K562 (cell line): Measurements from ENCODE around the gene CCM2. TPM values are rescaled to one million over a fixed set of nuclear protein-coding genes. Genes with fewer than 3 reads are reported as not detected.
A peak's percentile ranks its signal among the peaks of the same experiment; 100 is the strongest.

Experiments used
- BRCA1 ChIP-seq, 2 experiments: fragments of 450-650 bp in 1 of 2; sonication (generic) in 1 of 2; formaldehyde crosslinking in 1 of 2; IDR thresholded peaks; 2 replicates each; pipeline versions ENCODE4 v1.5.0 to v1.6.1; 2017 to 2020; ENCODE audit warnings: mild to moderate bottlenecking in 1 of 2, missing genetic modification reagents in 1 of 2
- CEBPB ChIP-seq: fragments of 450-650 bp; IDR thresholded peaks from 2 replicates; pipeline ENCODE4 v1.6.1; 2016; ENCODE audit warnings: missing genetic modification characterization, missing compliant biosample characterization
- CHD4 ChIP-seq: fragments of 200-600 bp; sonication (generic); IDR thresholded peaks from 3 replicates; pipeline ENCODE4 v1.6.1; 2012; ENCODE audit warnings: low read depth, mild to moderate bottlenecking, mixed read lengths, low read length, inconsistent platforms; ENCODE audit not compliant: insufficient read depth, insufficient replicate concordance, poor library complexity, severe bottlenecking
- CSDE1 ChIP-seq, 2 experiments: fragments of 450-650 bp; IDR thresholded peaks; 2 replicates each; pipeline ENCODE4 v1.6.1; 2016; ENCODE audit warnings: mild to moderate bottlenecking in 1 of 2
- DDX20 ChIP-seq: fragments of 450-650 bp; IDR thresholded peaks from 2 replicates; pipeline ENCODE4 v1.6.1; 2016; ENCODE audit warnings: missing genetic modification characterization, low read depth, mild to moderate bottlenecking, missing compliant biosample characterization, moderate library complexity
- HIVEP1 ChIP-seq: fragments of 250-450 bp; sonication (Bioruptor Pico); IDR thresholded peaks from 2 replicates; pipeline ENCODE4 v1.4.0; 2020; ENCODE audit warnings: mild to moderate bottlenecking
- HNRNPL ChIP-seq: fragments of 200-400 bp; formaldehyde crosslinking; IDR thresholded peaks from 2 replicates; pipeline ENCODE4 v1.6.1; 2017; ENCODE audit warnings: low read depth, mild to moderate bottlenecking, low read length
- LARP7 ChIP-seq: fragments of 450-650 bp; IDR thresholded peaks from 2 replicates; pipeline ENCODE4 v1.6.1; 2016
- MBD1 ChIP-seq: fragments of 250-450 bp; sonication (Bioruptor Pico); IDR thresholded peaks from 2 replicates; pipeline ENCODE4 v1.8.0; 2022; ENCODE audit warnings: inconsistent platforms
- MBD2 ChIP-seq: sonication (generic); IDR thresholded peaks from 2 replicates; pipeline ENCODE4 v1.6.1; 2016; ENCODE audit warnings: low read depth, borderline replicate concordance
- MCM5 ChIP-seq: fragments of 450-650 bp; IDR thresholded peaks from 2 replicates; pipeline ENCODE4 v1.6.1; 2016; ENCODE audit warnings: low read depth
- MYBL2 ChIP-seq, 2 experiments: fragments of 450-650 bp in 1 of 2; sonication (generic) in 1 of 2; formaldehyde crosslinking in 1 of 2; IDR thresholded peaks; 2 replicates each; pipeline versions ENCODE4 v1.6.1 to v1.8.1; 2017 to 2022; ENCODE audit warnings: borderline replicate concordance in 1 of 2, inconsistent platforms in 1 of 2, low read depth in 1 of 2, mild to moderate bottlenecking in 1 of 2, missing genetic modification reagents in 1 of 2, moderate library complexity in 1 of 2
- NFATC3 ChIP-seq: fragments of 450-650 bp; IDR thresholded peaks from 2 replicates; pipeline ENCODE4 v1.6.1; 2017; ENCODE audit warnings: mild to moderate bottlenecking
- RBM14 ChIP-seq: fragments of 200-400 bp; formaldehyde crosslinking; IDR thresholded peaks from 2 replicates; pipeline ENCODE4 v1.6.1; 2018; ENCODE audit warnings: low read depth, mild to moderate bottlenecking, low read length, moderate library complexity, borderline replicate concordance; ENCODE audit not compliant: insufficient read depth
- RCOR1 ChIP-seq, 2 experiments: IDR thresholded peaks; 2 replicates each; pipeline ENCODE4 v1.6.1; 2012; ENCODE audit warnings: low read depth in 2 of 2, low read length in 2 of 2, borderline replicate concordance in 1 of 2, improper control_type of control experiment in 1 of 2
- SIRT6 ChIP-seq: IDR thresholded peaks from one replicate; pipeline ENCODE4 v1.6.1; 2012; ENCODE audit warnings: low read depth, mild to moderate bottlenecking, control low read depth, inconsistent platforms, low read length, moderate library complexity
- SMAD1 ChIP-seq: fragments of 150-350 bp; IDR thresholded peaks from 2 replicates; pipeline ENCODE4 v1.6.1; 2014; ENCODE audit warnings: low read length, low read depth; ENCODE audit not compliant: partially characterized antibody
- SMARCB1 ChIP-seq: IDR thresholded peaks from 2 replicates; pipeline ENCODE4 v1.6.1; 2011; ENCODE audit warnings: improper control_type of control experiment, low read depth; ENCODE audit not compliant: insufficient read length
- TCF15 ChIP-seq: fragments of 250-450 bp; sonication (Bioruptor Pico); IDR thresholded peaks from 2 replicates; pipeline ENCODE4 v1.8.0; 2022; ENCODE audit warnings: moderate library complexity, mild to moderate bottlenecking, inconsistent platforms
- ZNF592 ChIP-seq: fragments of 450-650 bp; IDR thresholded peaks from 2 replicates; pipeline ENCODE4 v1.6.1; 2017; ENCODE audit warnings: antibody characterized with exemption, mild to moderate bottlenecking
- ZNF644 ChIP-seq: fragments of 200-800 bp; sonication (Bioruptor generic); IDR thresholded peaks from 2 replicates; pipeline ENCODE4 v1.6.1; 2016; ENCODE audit warnings: low read depth, missing genetic modification characterization, missing compliant biosample characterization
- ZNF707 ChIP-seq: fragments of 250-450 bp; sonication (Bioruptor Pico); conservative IDR thresholded peaks from 2 replicates; pipeline ENCODE4 v1.8.0; 2022; ENCODE audit warnings: inconsistent platforms, mild to moderate bottlenecking, moderate library complexity
- polyA plus RNA-seq, 8 experiments: library from polyadenylated mRNA; depleted of rRNA in 4 of 8; stranded (reverse) in 5 of 8; unstranded in 3 of 8; fragments of >200 nt; fragmentation: Nextera tagmentation in 2 of 8; fragmentation: Illumina TruSeq in 1 of 8; extraction: Ambion mirVana in 2 of 8; extraction: Trizol in 1 of 8; gene quantifications; 2 replicates each; pipeline versions ENCODE4 v1.2.1 to v1.2.3, GENCODE V29; 2011 to 2014; ENCODE audit warnings: inconsistent platforms in 1 of 8, missing spikeins in 1 of 8
- total RNA-seq, 7 experiments: library from RNA; depleted of rRNA in 6 of 7; stranded (reverse); fragments of >200 nt in 6 of 7; fragmentation: Illumina TruSeq in 2 of 7; extraction: Trizol in 2 of 7; gene quantifications; 2 replicates each; pipeline versions ENCODE4 v1.2.1 to v1.2.3, GENCODE V29; 2011 to 2021; ENCODE audit warnings: low replicate concordance in 1 of 7

Gene CCM2
- total and polyA plus RNA-seq, 9 of the 15 experiments (the other 6 are each of a cell fraction or from before 2014, with no cell fraction given): 0.41 to 38.6 (median 25.9) TPM

GRCh38 chr7:44994877-44995554 lies 5.0 kb upstream of the CCM2 start (continued):
- no peak for TF ChIP-seq CHD4
- TF ChIP-seq MYBL2 (IDR thresholded peaks at IDR 0.05; ENCODE audit: low read depth): no peak
- TF ChIP-seq MYBL2 (CRISPR knock-in tag; IDR thresholded peaks at IDR 0.05; ENCODE audit: borderline replicate concordance): no peak
- TF ChIP-seq LARP7: no peak
- no peak for TF ChIP-seq SIRT6
- TF ChIP-seq ZNF707 (CRISPR knock-in tag): no peak
- no peak for TF ChIP-seq MCM5
- no peak for TF ChIP-seq CEBPB (tag)
- peak; percentile 56; the same call in 1 of the 2 replicates for TF ChIP-seq NFATC3
- TF ChIP-seq HNRNPL: no peak
- 0 out of 2 replicates have a peak, but pooled peaks have one; percentile 42 for TF ChIP-seq ZNF644 (tag)
- TF ChIP-seq RCOR1 (IDR thresholded peaks at IDR 0.05; ENCODE audit: borderline replicate concordance in 1 of 2, low read depth in 2 of 2, low read length in 2 of 2): peak; percentile 74 to 93; a peak in 3 of 4 replicates
- TF ChIP-seq HIVEP1 (CRISPR knock-in tag): no peak
- TF ChIP-seq SMAD1: peak; percentile 95
- TF ChIP-seq SMARCB1: no peak
- TF ChIP-seq DDX20 (tag): peak; percentile 39; the same call in 1 of the 2 replicates
- TF ChIP-seq CSDE1 (IDR thresholded peaks at IDR 0.05): no peak
- TF ChIP-seq BRCA1 (IDR thresholded peaks at IDR 0.05): no peak
- TF ChIP-seq BRCA1 (CRISPR knock-in tag; IDR thresholded peaks at IDR 0.05): no peak
- TF ChIP-seq MBD2: peak; percentile 87
- TF ChIP-seq TCF15: no peak
- TF ChIP-seq MBD1: no peak
- TF ChIP-seq RBM14: no peak
- peak; percentile 88 for TF ChIP-seq ZNF592
